ENCODE data around the gene FBXO22.

FBXO22 gene

GRCh38 chr15:75943713-75944215, 40.1 kb downstream of the FBXO22 start:
- TF ChIP-seq EP300 (IDR thresholded peaks at IDR 0.05; ENCODE audit: borderline replicate concordance) (no peak), FOXM1 (IDR thresholded peaks at IDR 0.05; ENCODE audit: borderline replicate concordance, low read depth) (no peak), ZBTB7A (IDR thresholded peaks at IDR 0.05; ENCODE audit: low read depth) (no peak), EGR1 (IDR thresholded peaks at IDR 0.05) (no peak), REST (IDR thresholded peaks at IDR 0.05; ENCODE audit: low read depth) (no peak), RAD21 (IDR thresholded peaks at IDR 0.05; ENCODE audit: low read depth) (no peak), MAX (IDR thresholded peaks at IDR 0.05) (no peak), TEAD4 (IDR thresholded peaks at IDR 0.05) (no peak), TCF12 (IDR thresholded peaks at IDR 0.05; ENCODE audit: low read depth) (no peak), CREB1 (IDR thresholded peaks at IDR 0.05; ENCODE audit: low read depth) (no peak), TAF1 (IDR thresholded peaks at IDR 0.05; ENCODE audit: low read depth) (no peak), USF1 (IDR thresholded peaks at IDR 0.05) (no peak), YY1 (IDR thresholded peaks at IDR 0.05; ENCODE audit: low read depth) (no peak), NFIC (IDR thresholded peaks at IDR 0.05) (no peak), CEBPB (IDR thresholded peaks at IDR 0.05) (no peak)

- no peak for TF ChIP-seq REST (IDR thresholded peaks at IDR 0.05; ENCODE audit: low read depth)
- no peak for TF ChIP-seq USF1 (IDR thresholded peaks at IDR 0.05)
- no peak for TF ChIP-seq CREB1 (IDR thresholded peaks at IDR 0.05; ENCODE audit: low read depth)
- no peak for TF ChIP-seq CEBPB (IDR thresholded peaks at IDR 0.05)
- TF ChIP-seq RAD21 (IDR thresholded peaks at IDR 0.05; ENCODE audit: low read depth): no peak
- TF ChIP-seq TAF1 (IDR thresholded peaks at IDR 0.05; ENCODE audit: low read depth): no peak
- no peak for TF ChIP-seq NFIC (IDR thresholded peaks at IDR 0.05)
- no peak for TF ChIP-seq EGR1 (IDR thresholded peaks at IDR 0.05)
- no peak for TF ChIP-seq ZBTB7A (IDR thresholded peaks at IDR 0.05; ENCODE audit: low read depth)
- no peak for TF ChIP-seq TEAD4 (IDR thresholded peaks at IDR 0.05)
- TF ChIP-seq FOXM1 (IDR thresholded peaks at IDR 0.05; ENCODE audit: borderline replicate concordance, low read depth): no peak
- no peak for TF ChIP-seq MAX (IDR thresholded peaks at IDR 0.05)
- TF ChIP-seq TCF12 (IDR thresholded peaks at IDR 0.05; ENCODE audit: low read depth): no peak
- TF ChIP-seq YY1 (IDR thresholded peaks at IDR 0.05; ENCODE audit: low read depth): no peak
- TF ChIP-seq EP300 (IDR thresholded peaks at IDR 0.05; ENCODE audit: borderline replicate concordance): no peak
Measured at GRCh38 chr15:75945953-75946352, 42.3 kb downstream of the FBXO22 start.

- no peak for TF ChIP-seq REST (IDR thresholded peaks at IDR 0.05; ENCODE audit: low read depth)
- no peak for TF ChIP-seq NFIC (IDR thresholded peaks at IDR 0.05)
- no peak for TF ChIP-seq MAX (IDR thresholded peaks at IDR 0.05)
- no peak for TF ChIP-seq FOXM1 (IDR thresholded peaks at IDR 0.05; ENCODE audit: borderline replicate concordance, low read depth)
- no peak for TF ChIP-seq ZBTB7A (IDR thresholded peaks at IDR 0.05; ENCODE audit: low read depth)
- TF ChIP-seq CEBPB (IDR thresholded peaks at IDR 0.05): no peak
- no peak for TF ChIP-seq EP300 (IDR thresholded peaks at IDR 0.05; ENCODE audit: borderline replicate concordance)
- TF ChIP-seq RAD21 (IDR thresholded peaks at IDR 0.05; ENCODE audit: low read depth): no peak
- TF ChIP-seq YY1 (IDR thresholded peaks at IDR 0.05; ENCODE audit: low read depth): no peak
- TF ChIP-seq TCF12 (IDR thresholded peaks at IDR 0.05; ENCODE audit: low read depth): no peak
- TF ChIP-seq USF1 (IDR thresholded peaks at IDR 0.05): no peak
- no peak for TF ChIP-seq TAF1 (IDR thresholded peaks at IDR 0.05; ENCODE audit: low read depth)
- no peak for TF ChIP-seq EGR1 (IDR thresholded peaks at IDR 0.05)
- TF ChIP-seq TEAD4 (IDR thresholded peaks at IDR 0.05): no peak
- TF ChIP-seq CREB1 (IDR thresholded peaks at IDR 0.05; ENCODE audit: low read depth): no peak
Measured at GRCh38 chr15:75947092-75947491, 43.4 kb downstream of the FBXO22 start.
